Stimulated activated CD4-positive, alpha-beta T cell treated with anti-CD3 and anti-CD28 coated beads, Interleukin-1b, Interleukin-23, amount 100 ng/mL, for 1 hour (primary cell): ENCODE measurements around the gene RNF130.

Experiments
- DNase-seq, 2 donors: peaks; one replicate each; pipeline ENCODE4 v3.0.0-alpha.2; 2020; ENCODE audit warnings: low read depth in 2 of 2

RNF130 gene

GRCh38 chr5:180054226-180054625 is 17.3 kb downstream of the RNF130 start:
- no peak for DNase-seq

GRCh38 chr5:180053061-180053602 is 18.4 kb downstream of the RNF130 start:
- DNase-seq, result no peak

GRCh38 chr5:180052211-180052818 is 19.2 kb downstream of the RNF130 start:
- DNase-seq, result no peak

- DNase-seq, result no peak
Measured at GRCh38 chr5:180050121-180050940, 21.2 kb downstream of the RNF130 start.

GRCh38 chr5:180049185-180049548 is 22.4 kb downstream of the RNF130 start:
- DNase-seq, result no peak

GRCh38 chr5:180047667-180048066 is 23.9 kb downstream of the RNF130 start:
- no peak for DNase-seq

GRCh38 chr5:180046656-180047055 is 24.9 kb downstream of the RNF130 start:
- no peak for DNase-seq

GRCh38 chr5:180045889-180046499 is 25.6 kb downstream of the RNF130 start:
- no peak for DNase-seq

GRCh38 chr5:180043377-180043776 is 28.2 kb downstream of the RNF130 start:
- no peak for DNase-seq

GRCh38 chr5:180041301-180042274 is 30.0 kb downstream of the RNF130 start:
- DNase-seq, result no peak

- no peak for DNase-seq
Measured at GRCh38 chr5:180040287-180041214, 31.0 kb downstream of the RNF130 start.

- no peak for DNase-seq
Measured at GRCh38 chr5:180035206-180035931, 36.2 kb downstream of the RNF130 start.

- DNase-seq, result no peak
Measured at GRCh38 chr5:180034564-180034963, 37.0 kb downstream of the RNF130 start.

- DNase-seq, result no peak
Measured at GRCh38 chr5:180027459-180028089, 44.0 kb downstream of the RNF130 start.

GRCh38 chr5:180026734-180027458 is 44.7 kb downstream of the RNF130 start:
- DNase-seq, result no peak

- DNase-seq, result no peak
Measured at GRCh38 chr5:180026320-180026719, 45.2 kb downstream of the RNF130 start.

- no peak for DNase-seq
Measured at GRCh38 chr5:180021900-180022299, 49.7 kb downstream of the RNF130 start.

GRCh38 chr5:180020176-180020575 is 51.4 kb downstream of the RNF130 start:
- no peak for DNase-seq
